GM12878 (cell line): ENCODE measurements around the gene MPPED1. TPM values are rescaled to one million over a fixed set of nuclear protein-coding genes. Genes with fewer than 3 reads are reported as not detected.

Source experiments
- ATAC-seq: fragments of 200-7000 bp; cut with Tn5 transposase; 3 replicates; pipeline ENCODE4 v1.9.1; 2020; ENCODE audit warnings: mild to moderate bottlenecking, moderate library complexity
- BruUV-seq: library from RNA; stranded (reverse); fragments of 400-500 nt; replicated peaks from 2 replicates; lab custom pipeline; 2021; lab: Mats Ljungman, UMichigan
- CTCF ChIA-PET: fragments of 300-600 bp; sonication (Branson Sonifier 250); formaldehyde crosslinking; extraction: SDS; loops from one replicate; lab custom pipeline; 2021; ENCODE audit warnings: inconsistent platforms; lab: Yijun Ruan, JAX
- POLR2A ChIA-PET: fragments of 350-600 bp; formaldehyde crosslinking; extraction: SDS; loops from one replicate; lab custom pipeline; 2021; ENCODE audit warnings: inconsistent platforms; lab: Charles Lee
- RAD21 ChIA-PET: fragments of 300-600 bp; sonication (Branson Sonifier 250); formaldehyde crosslinking; loops from one replicate; lab custom pipeline; 2023; ENCODE audit warnings: antibody characterized with exemption; ENCODE audit not compliant: unreplicated experiment; lab: Charles Lee
- SMC1A ChIA-PET: fragments of 300-600 bp; sonication (Branson Sonifier 250); formaldehyde crosslinking; loops from one replicate; lab custom pipeline; 2023; ENCODE audit not compliant: unreplicated experiment, uncharacterized antibody; lab: Charles Lee
- DNase-seq: peaks from one replicate; pipeline ENCODE4 v3.0.0-alpha.2; 2011; ENCODE audit warnings: low read depth, low spot score
- FAIRE-seq: peaks from 3 replicates; lab custom pipeline; 2011; peaks lifted over from hg19 to GRCh38; lab: Jason Lieb, UNC
- H2AFZ ChIP-seq: 2 replicates; pipeline ENCODE4 v1.6.0; 2011; ENCODE audit warnings: low read depth, low read length, control low read depth; ENCODE audit not compliant: control insufficient read depth
- H3K27ac ChIP-seq: 2 replicates; pipeline ENCODE4 v1.5.1; 2011; ENCODE audit warnings: control low read depth; ENCODE audit not compliant: control insufficient read depth, insufficient read depth
- H3K27me3 ChIP-seq, 2 experiments: replicated peaks in 1 of 2; 2 replicates each; pipeline versions ENCODE4 v1.6.0 to v1.6.1; 2011; ENCODE audit warnings: low read length in 1 of 2; ENCODE audit not compliant: control insufficient read depth in 2 of 2, insufficient read depth in 2 of 2
- H3K36me3 ChIP-seq, 2 experiments: 2 replicates each; pipeline ENCODE4 v1.5.1; 2011; ENCODE audit warnings: low read length in 1 of 2; ENCODE audit not compliant: control insufficient read depth in 2 of 2, insufficient read depth in 2 of 2
- H3K4me1 ChIP-seq: 2 replicates; pipeline ENCODE4 v1.6.1; 2011; ENCODE audit warnings: mild to moderate bottlenecking, low read length, moderate library complexity, mixed read lengths; ENCODE audit not compliant: control insufficient read depth, insufficient read depth
- H3K4me2 ChIP-seq: 2 replicates; pipeline ENCODE4 v1.6.0; 2011; ENCODE audit warnings: control low read depth; ENCODE audit not compliant: control insufficient read depth, insufficient read depth
- H3K4me3 ChIP-seq: fragments of 200-600 bp; sonication (generic); 2 replicates; pipeline ENCODE4 v1.5.1; 2016
- H3K79me2 ChIP-seq: 2 replicates; pipeline ENCODE4 v1.6.0; 2011; ENCODE audit warnings: low read length; ENCODE audit not compliant: control insufficient read depth, insufficient read depth
- H3K9ac ChIP-seq: 2 replicates; pipeline ENCODE4 v1.8.0; 2011; ENCODE audit warnings: low read length, control low read depth, mixed read lengths; ENCODE audit not compliant: control insufficient read depth, insufficient read depth
- H3K9me3 ChIP-seq: replicated peaks from 3 replicates; pipeline ENCODE4 v1.5.1; 2011; ENCODE audit warnings: mild to moderate bottlenecking, low read length; ENCODE audit not compliant: control insufficient read depth, insufficient read depth
- H4K20me1 ChIP-seq: 2 replicates; pipeline ENCODE4 v1.6.0; 2011; ENCODE audit not compliant: control insufficient read depth, insufficient read depth
- CBX5 ChIP-seq: sonication (generic); IDR thresholded peaks from 2 replicates; pipeline ENCODE4 v1.6.1; 2016; ENCODE audit warnings: low read depth, moderate library complexity, mild to moderate bottlenecking, inconsistent platforms
- CTCF ChIP-seq, 3 experiments: IDR thresholded peaks in 2 of 3; conservative IDR thresholded peaks in 1 of 3; 2 replicates each; pipeline ENCODE4 v1.5.1; 2011; ENCODE audit warnings: low read depth in 3 of 3, low read length in 3 of 3, mild to moderate bottlenecking in 3 of 3, control low read depth in 2 of 3, moderate library complexity in 2 of 3, inconsistent platforms in 1 of 3, mixed read lengths in 1 of 3; ENCODE audit not compliant: control insufficient read depth in 2 of 3, insufficient read depth in 1 of 3; ENCODE audit errors: extremely low read depth in 1 of 3
- E2F4 ChIP-seq: IDR thresholded peaks from 2 replicates; pipeline ENCODE4 v1.6.1; 2012; ENCODE audit warnings: low read depth, low read length, improper control_type of control experiment
- IRF3 ChIP-seq: fragments of 450-650 bp; IDR thresholded peaks from 2 replicates; pipeline ENCODE4 v1.6.1; 2014; ENCODE audit warnings: mild to moderate bottlenecking
- JUNB ChIP-seq: IDR thresholded peaks from 2 replicates; pipeline ENCODE4 v1.6.1; 2016; ENCODE audit warnings: antibody characterized with exemption, mild to moderate bottlenecking
- PKNOX1 ChIP-seq: fragments of 450-650 bp; IDR thresholded peaks from 2 replicates; pipeline ENCODE4 v1.6.1; 2016; ENCODE audit warnings: mild to moderate bottlenecking
- PML ChIP-seq: IDR thresholded peaks from 2 replicates; pipeline ENCODE4 v1.6.1; 2012; ENCODE audit warnings: low read length, inconsistent platforms
- POU2F2 ChIP-seq: IDR thresholded peaks from 3 replicates; pipeline ENCODE4 v1.6.1; 2011; ENCODE audit warnings: low read depth, mild to moderate bottlenecking, low read length, borderline replicate concordance
- RAD51 ChIP-seq: fragments of 450-650 bp; IDR thresholded peaks from 2 replicates; pipeline ENCODE4 v1.6.1; 2016; ENCODE audit warnings: moderate library complexity, mild to moderate bottlenecking, inconsistent platforms
- YBX1 ChIP-seq: fragments of 450-650 bp; IDR thresholded peaks from 2 replicates; pipeline ENCODE4 v1.6.1; 2016; ENCODE audit warnings: antibody characterized with exemption
- ZNF274 ChIP-seq: IDR thresholded peaks from one replicate; pipeline ENCODE4 v1.8.0; 2011; ENCODE audit not compliant: insufficient read length, insufficient read depth
- WGBS: methylation state at CpG from one replicate; pipeline ENCODE4 v1.1.6; 2016; ENCODE audit warnings: low lambda C conversion rate; ENCODE audit not compliant: insufficient replicate concordance, insufficient coverage; ENCODE audit errors: missing lambda C conversion rate; 5-methylcytosine and 5-hydroxymethylcytosine counted together
- in situ Hi-C: fragments of 300-500 bp; cut with MboI; formaldehyde crosslinking; loops from 9 replicates; pipeline ENCODE4 v1.14.3; 2018; ENCODE audit warnings: mixed read lengths
- intact Hi-C: fragments of 100-400 bp; cut with micrococcal nuclease; formaldehyde crosslinking; loops from one replicate; pipeline ENCODE4 v1.14.2; 2022; ENCODE audit not compliant: unreplicated experiment
- polyA plus RNA-seq, 11 experiments: library from polyadenylated mRNA; depleted of rRNA in 4 of 11; unstranded in 6 of 11; stranded (reverse) in 5 of 11; fragments of >200 nt; fragmentation: Nextera tagmentation in 4 of 11; fragmentation: Illumina TruSeq in 1 of 11; extraction: Ambion mirVana in 4 of 11; extraction: Trizol in 1 of 11; gene quantifications; 1 replicate in 1 of 11; 2 replicates in 10 of 11; pipeline versions ENCODE4 v1.2.1 to v1.2.3, GENCODE V29; 2011 to 2016; ENCODE audit warnings: inconsistent platforms in 2 of 11, missing spikeins in 2 of 11, low read depth in 1 of 11
- total RNA-seq, 4 experiments: library from RNA; depleted of rRNA in 3 of 4; stranded (reverse); fragments of >200 nt in 3 of 4; fragmentation: Illumina TruSeq in 1 of 4; extraction: Trizol in 1 of 4; gene quantifications; 2 replicates each; pipeline versions ENCODE4 v1.2.1 to v1.2.3, GENCODE V29; 2013 to 2021

MPPED1 gene
- total and polyA plus RNA-seq, 10 of the 15 experiments (the other 5 are each of a cell fraction or from before 2014, with no cell fraction given): 0.11 TPM; not detected in 9

GRCh38 chr22:43532301-43533155, 120.7 kb downstream of the MPPED1 start (continued):
- no peak for TF ChIP-seq PKNOX1
- TF ChIP-seq ZNF274: no peak
- TF ChIP-seq RAD51: no peak
- TF ChIP-seq PML: no peak
- TF ChIP-seq POU2F2: no peak
- TF ChIP-seq IRF3: no peak
- no peak for TF ChIP-seq JUNB
- TF ChIP-seq, all 136 proteins: peak for 0

- no peaks in the 10 kb centered on the region for H3K9me3 ChIP-seq
- H3K79me2 ChIP-seq: no peaks in the 10 kb centered on the region
- H3K4me1 ChIP-seq: no peaks in the 10 kb centered on the region
- ChIA-PET POLR2A (interaction anchor here (0.7 kb wide), 1 partner anchor 292 kb away, joined by 4 read pairs; no protein-coding TSS in a partner anchor), CTCF (interaction anchor here (0.6 kb wide), 1 partner anchor 419 kb away, joined by 4 read pairs; no protein-coding TSS in a partner anchor), SMC1A (no interaction called here), RAD21 (no interaction called here)
- BruUV-seq: no TSS peak
- H4K20me1 ChIP-seq: no peaks in the 10 kb centered on the region
- no peaks in the 10 kb centered on the region; a peak in 1 of 4 replicates for H3K27me3 ChIP-seq
- in situ Hi-C loops (no loop called here), intact Hi-C loops (no loop called here)
- no peak overlapping the region for H2AFZ ChIP-seq
- ATAC-seq (no peak), DNase-seq (no peak), FAIRE-seq (no peak)
- H3K36me3 ChIP-seq: no peaks in the 10 kb centered on the region
- TF ChIP-seq YBX1 (no peak), E2F4 (no peak), CBX5 (no peak), CTCF (IDR thresholded peaks at IDR 0.05 in 2 of 3, conservative IDR thresholded peaks at IDR 0.05 in 1 of 3; ENCODE audit: control insufficient read depth in 2 of 3, extremely low read depth in 1 of 3, insufficient read depth in 1 of 3, low read depth in 3 of 3, low read length in 3 of 3) (no peak)
- no peak overlapping the region for H3K27ac ChIP-seq
- no peak overlapping the region for H3K9ac ChIP-seq
- H3K4me2 ChIP-seq: no peak overlapping the region
- 42% methylated on average over 3 of the region's 3 CpGs for WGBS
- H3K4me3 ChIP-seq: no peak overlapping the region
Measured at GRCh38 chr22:43533156-43533530, 121.3 kb downstream of the MPPED1 start.
